Neural progenitor cell (in vitro differentiated cells): Measurements from ENCODE around the gene SNF8.

Source experiments
- CTCF ChIP-seq: fragments of 200-600 bp; sonication (generic); IDR thresholded peaks from 2 replicates; pipeline ENCODE4 v1.5.1; 2017; ENCODE audit warnings: antibody characterized with exemption, mild to moderate bottlenecking
- EZH2 ChIP-seq: fragments of 200-600 bp; sonication (generic); IDR thresholded peaks from 2 replicates; pipeline ENCODE4 v1.6.1; 2017; ENCODE audit warnings: antibody characterized with exemption, mild to moderate bottlenecking, moderate library complexity
- EZH2phosphoT487 ChIP-seq: fragments of 200-600 bp; sonication (generic); IDR thresholded peaks from 2 replicates; pipeline ENCODE4 v1.6.1; 2017; ENCODE audit warnings: antibody characterized with exemption

DNA sequence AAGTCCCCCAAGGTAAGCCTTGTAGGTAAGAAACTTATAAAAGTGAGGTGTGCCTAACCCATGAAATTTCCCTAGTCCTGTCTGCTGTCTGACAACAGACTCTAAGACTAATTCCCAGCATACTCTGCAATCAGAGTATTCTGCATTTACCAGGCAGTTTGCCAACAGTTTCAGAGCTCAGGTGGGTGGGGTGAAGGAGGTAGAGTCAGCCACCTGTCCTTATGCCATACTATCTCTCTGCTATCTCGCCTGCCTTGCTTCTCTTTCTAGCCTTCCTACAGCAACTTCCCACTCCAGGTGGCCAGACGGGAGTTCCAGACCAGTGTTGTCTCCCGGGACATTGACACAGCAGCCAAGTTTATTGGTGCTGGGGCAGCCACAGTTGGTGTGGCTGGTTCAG, 49.8 kb downstream of the SNF8 start:
- TF ChIP-seq EZH2: no peak
- TF ChIP-seq CTCF: no peak
- no peak for TF ChIP-seq EZH2phosphoT487
